B cell (primary cell): ENCODE measurements around the gene MIP.
"Not testable (repeated sequence)": the region's sequence is repeated elsewhere in the genome, so short reads cannot be mapped to it uniquely, and the experiment has no call there.

Source experiments
- CTCF ChIP-seq: fragments of 200-600 bp; IDR thresholded peaks from one replicate; pipeline ENCODE4 v1.8.0; 2022; ENCODE audit warnings: antibody characterized with exemption, mild to moderate bottlenecking
- EZH2 ChIP-seq: IDR thresholded peaks from 2 replicates; pipeline ENCODE4 v1.6.1; 2012; ENCODE audit warnings: borderline replicate concordance, low read depth, mild to moderate bottlenecking, moderate library complexity, low read length; ENCODE audit not compliant: insufficient read depth, poor library complexity, severe bottlenecking

GRCh38 chr12:56499452-56499851 lies 45.0 kb upstream of the MIP start:
- not testable (repeated sequence) for TF ChIP-seq CTCF, EZH2
